T-helper 1 cell treated with Interleukin-12 subunit alpha and Interleukin-12 subunit beta and Interleukin-4 antibody, amounts not matched to agents 30 ng/mL and 1 ng/mL, for 36 hours (primary cell): ENCODE measurements around the gene NUDT4. TPM values are rescaled to one million over a fixed set of nuclear protein-coding genes. Genes with fewer than 3 reads are reported as not detected.

Experiments used
- intact Hi-C: fragments of 100-400 bp; cut with micrococcal nuclease; formaldehyde crosslinking; loops from one replicate; pipeline ENCODE4 v1.15.1; 2024
- total RNA-seq: library from RNA; stranded (reverse); gene quantifications from 2 replicates; pipeline ENCODE4 v1.2.3, GENCODE V29; 2022

Gene NUDT4
- total RNA-seq = 41.0 and 45.3 TPM in 2 replicates

DNA sequence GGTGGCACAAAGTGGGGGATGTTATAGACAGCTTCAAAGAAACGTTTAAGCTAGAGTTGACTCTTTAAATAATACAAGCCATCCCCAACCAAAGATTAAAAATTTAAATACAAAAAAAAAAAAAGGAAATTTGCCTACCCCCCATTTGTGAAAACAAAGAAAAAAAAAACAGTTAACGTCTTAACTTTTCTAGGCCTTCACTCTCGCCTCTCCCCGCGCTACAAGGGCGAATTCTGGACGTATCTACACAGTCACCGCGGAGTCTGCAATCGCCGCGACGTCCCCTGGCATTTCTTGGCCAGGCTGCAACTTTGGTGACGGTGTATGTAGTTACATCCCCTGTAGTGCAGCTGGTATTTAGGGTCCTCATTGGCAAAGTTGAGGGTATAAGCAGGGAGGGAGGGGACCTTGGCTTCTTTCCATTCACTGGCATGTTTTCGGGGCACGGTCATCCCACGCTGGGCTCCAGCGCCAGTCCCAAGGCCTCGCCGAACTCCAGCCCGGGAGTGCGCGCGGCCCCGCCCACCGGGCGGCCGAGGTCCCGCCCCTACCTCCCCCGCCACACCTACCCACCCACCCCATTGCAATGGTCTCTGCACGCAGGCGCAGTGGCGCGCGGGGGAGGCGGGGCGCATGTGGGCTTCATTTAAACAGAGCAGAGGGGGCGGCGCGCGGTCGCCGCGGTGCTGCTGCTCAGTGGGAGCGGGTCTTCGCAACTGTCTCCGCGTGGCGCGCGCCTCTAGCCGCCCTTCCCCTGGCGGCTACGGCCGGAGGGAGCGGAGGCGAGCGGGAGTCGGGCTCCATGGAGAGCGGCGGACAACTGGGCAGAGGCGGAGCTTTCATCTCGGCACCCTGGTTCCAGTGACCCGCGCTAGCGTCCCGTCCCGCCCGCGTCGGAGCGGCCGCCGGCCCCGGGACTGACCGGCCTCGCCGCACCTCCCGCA lies at the start of gene NUDT4:
TSS of gene NUDT4 (plus strand) at position 674 of the 944 bp plus-strand sequence. CDS start 398 bp downstream, outside the sequence.
- intact Hi-C loops = loop anchor here (1.0 to 10.0 kb wide), 16 partner anchors 19 to 1839 kb away; partner anchors contain the start of genes CEP83, CRADD, EEA1 and FGD6

DNA sequence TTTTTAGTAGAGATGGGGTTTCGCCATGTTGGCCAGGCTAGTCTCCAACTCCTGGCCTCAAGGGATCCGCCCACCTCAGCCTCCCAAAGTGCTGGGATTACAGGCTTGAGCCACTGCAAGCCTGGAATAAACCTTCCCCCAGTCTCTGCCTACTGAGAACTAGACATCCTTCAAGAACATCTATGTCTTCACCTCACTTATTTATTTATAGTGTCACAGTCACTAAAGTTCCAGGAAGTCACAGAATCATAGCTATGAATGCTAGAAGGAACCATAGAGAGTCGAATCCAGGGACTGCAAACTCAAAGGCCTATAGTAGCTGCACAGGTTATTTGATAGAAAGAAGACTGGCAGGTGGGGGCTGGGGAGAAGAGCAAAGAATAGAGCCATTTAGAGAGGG lies 44.7 kb upstream of the NUDT4 start:
- intact Hi-C loops = no loop called here

DNA sequence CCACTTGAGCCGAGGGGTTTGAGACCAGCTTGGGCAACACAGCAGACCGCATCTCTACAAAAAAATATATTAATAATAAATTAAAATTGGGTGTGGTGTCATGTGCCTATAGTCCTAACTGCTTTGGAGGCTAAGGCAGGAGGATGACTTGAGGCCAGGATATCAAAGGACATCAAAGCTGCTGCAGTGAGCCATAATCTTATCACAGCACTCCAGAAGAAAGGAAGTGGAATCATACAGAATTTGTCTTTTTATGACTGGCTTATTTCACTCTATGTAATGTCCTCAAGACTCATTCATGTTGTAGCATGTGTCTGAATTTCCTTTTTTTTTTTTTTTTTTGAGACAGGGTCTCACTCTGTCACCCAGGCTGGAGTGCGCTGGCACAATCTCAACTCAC lies 43.9 kb upstream of the NUDT4 start:
- intact Hi-C loops = no loop called here

DNA sequence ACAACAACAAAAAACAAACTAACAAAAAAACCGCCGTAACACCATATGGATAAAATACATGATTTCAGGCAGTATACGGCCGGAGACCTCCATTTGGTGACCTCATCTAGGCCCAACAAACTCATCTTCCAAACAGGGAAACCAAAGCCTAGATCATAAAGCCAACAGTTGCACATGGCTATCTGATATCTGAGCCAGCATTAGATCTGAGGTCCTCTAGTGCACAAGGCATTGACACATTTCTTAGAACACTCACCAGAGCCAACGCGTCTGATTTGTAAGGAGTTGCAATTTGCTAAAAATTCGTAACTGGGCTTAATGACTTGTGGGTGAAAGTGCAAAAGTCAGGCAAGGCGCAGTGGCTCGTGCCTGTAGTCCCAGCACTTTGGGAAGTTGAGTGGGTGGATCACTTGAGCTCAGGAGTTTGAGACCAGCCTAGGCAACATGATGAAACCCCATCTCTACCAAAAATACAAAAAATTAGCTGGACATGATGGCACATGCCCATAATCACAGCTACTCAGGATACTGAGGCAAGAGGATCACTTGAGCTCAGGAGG lies 42.0 kb upstream of the NUDT4 start:
- intact Hi-C loops = no loop called here

DNA sequence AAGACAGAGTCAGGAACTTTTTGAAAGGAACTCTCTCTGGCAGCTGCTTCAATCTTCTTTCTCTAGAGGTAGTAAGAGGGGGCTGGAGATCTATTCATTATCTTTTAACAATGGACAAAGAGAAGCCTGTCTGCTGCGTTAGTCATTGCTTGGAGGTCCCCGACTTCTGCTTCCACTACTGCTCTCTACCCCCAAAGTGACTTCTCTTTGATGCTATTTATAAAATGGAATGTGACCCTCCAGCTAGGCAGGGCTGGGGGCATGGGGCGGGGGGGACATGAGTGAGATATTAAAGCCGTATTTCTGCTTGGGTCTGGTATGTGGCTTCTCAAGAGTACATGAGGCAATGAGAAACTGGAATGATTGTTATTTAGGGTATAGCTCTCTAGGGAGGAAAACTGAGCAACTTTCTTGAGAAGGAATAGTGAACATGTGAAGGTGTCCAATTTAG lies 41.4 kb upstream of the NUDT4 start:
- intact Hi-C loops = no loop called here

DNA sequence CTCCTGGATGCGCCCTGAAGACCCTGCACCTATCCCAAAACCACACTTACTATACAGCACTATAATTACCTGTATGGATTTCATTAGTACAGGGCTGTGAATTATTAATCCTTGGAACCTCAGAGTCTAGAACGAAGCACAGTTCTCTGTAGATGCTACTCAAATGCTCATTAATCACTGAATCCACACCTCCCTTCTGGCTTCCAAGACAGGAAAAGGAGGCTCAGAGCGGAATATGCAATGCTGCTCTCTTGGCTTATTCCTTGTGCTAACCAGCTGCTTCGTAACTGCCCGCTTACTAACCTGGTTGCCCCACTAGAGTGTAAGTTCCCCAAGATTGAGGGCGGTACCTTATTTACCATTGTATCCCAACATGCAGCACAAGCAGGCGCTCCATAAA lies 39.1 kb upstream of the NUDT4 start:
- intact Hi-C loops = no loop called here

DNA sequence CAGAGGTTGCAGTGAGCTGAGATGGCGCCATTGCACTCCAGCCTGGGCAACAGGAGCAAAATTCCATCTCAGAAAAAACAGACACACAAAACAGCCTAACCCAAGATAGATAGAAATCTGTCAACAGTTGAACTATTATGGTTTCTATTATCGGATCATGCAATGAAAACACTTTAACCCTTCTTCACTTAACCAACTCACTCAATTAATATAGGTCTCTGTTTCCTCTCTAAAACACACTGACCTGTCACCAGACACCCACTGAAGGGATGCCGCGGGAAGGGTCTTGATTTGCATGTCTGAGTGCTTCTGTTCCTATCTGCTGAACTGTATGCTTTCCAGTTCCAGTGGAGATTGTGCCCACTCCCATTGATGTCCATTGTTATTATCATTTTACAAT lies 38.0 kb upstream of the NUDT4 start:
- intact Hi-C loops = no loop called here

DNA sequence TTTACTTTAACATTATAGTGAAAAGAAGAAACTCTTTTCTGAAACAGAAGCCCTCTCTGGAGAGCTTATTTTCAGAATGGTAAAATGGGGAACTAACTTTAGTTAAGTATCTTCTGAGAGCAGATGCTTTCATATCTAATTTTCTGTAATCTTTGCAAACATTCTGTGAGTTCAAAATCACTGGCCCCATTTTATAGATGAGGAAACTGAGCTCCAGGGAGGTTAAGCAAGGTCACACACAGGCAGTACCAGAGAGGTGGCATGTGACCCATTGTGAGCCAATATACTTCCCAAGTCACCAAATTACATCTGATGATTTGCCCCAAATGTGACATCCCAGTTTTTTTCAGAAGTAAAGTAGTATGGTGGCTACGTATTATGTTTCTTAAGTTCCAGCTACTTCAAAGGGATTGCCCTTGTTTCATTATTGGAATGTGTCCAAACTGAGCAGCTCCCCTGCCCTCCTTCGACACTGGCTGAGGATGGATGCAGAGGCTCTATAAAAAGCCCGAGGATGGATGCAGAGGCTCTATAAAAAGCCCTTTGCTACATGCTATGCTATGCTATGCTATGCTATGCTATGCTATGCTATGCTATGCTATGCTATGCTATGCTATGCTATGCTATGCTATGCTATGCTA lies 36.2 kb upstream of the NUDT4 start:
- intact Hi-C loops = no loop called here

DNA sequence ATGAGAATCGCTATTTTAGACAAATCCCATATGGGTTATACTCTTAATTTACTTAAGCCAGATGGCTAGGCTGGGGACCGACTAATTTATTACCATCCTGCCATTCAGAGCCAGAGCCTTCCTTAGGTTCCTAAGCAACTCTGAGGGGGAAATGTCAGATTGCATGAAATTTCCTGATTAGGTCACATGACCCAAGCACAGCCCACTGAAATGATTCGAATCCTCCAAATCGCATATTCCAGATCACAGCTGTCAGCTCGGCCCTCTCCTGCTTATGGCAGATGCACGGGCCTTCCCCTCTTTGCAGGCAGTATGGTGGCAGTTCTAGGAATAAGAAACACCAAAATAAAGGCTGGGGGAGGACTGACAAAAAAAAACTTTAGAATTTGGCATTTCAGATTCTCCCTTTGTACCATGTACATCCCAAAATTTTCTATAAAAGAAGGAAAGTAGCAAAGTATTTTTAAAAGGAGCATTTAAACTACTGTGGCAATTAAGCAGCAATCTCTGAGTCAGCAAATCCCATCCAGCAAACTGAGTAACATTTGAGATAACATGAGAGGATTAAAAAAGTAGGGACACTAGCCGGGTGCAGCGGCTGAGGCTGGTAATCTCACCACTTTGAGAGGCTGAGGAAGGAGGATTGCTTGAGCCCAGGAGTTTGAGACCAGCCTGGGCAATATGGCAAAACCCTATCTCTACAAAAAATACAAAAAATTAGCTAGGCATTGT lies 30.5 kb upstream of the NUDT4 start:
- intact Hi-C loops = no loop called here

DNA sequence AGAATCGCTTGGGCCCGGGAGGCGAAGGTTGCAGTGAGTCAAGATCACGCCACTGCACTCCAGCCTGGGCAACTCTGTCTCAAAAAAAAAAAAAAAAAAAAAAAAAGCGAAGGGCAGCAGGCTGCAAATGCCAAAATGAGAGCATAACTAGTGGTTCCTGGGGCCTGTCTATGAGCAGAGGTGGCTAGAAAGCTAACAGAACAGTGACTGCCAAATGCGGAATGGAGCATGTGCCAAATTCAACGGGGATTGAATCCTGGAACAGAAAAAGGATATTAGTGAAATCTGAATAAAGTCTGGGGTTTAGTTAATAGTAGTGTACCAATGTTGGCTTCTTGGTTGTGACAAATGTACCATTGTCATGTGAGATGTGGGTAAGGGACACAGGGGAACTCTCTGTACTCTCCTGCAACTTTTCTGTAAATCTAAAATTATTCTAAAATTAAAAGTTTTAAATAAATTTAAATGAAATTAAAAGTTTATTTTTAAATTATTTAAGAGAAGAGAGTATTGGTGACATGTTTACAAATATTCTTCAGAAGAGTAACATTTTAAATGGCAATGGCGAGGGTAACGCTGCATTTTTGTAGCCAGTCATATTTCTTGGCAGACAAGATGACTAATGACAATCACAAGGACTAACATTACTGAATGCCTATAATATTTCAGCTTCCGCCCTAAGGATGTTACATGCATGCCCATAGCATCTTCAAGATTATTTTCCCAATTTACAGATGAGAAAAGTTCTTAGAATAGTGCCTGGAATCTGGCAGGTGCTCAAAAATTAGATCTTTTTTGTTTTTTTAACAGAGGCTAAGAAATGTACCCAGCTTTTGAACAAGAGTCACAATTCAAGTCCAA lies 28.9 kb upstream of the NUDT4 start:
- intact Hi-C loops = no loop called here

DNA sequence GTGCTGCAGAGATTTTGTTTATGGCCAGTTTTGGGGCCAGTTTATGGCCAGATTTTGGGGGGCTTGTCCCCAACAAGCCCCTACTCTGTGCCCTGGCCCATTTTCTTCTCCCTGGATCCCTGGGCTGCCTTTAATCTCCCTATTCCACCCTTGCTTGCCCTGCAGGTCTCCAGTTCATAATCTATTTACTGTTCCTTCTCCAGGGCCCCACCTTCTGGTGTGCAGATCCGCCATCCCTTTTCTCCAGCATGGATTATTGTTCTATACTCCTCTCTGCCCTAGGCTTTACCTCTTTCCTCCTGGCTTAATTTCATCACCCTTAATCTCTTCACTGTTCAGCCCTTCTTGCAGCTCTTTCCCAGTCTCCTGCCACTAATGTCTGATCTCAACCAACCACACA lies 26.0 kb upstream of the NUDT4 start:
- intact Hi-C loops = no loop called here

DNA sequence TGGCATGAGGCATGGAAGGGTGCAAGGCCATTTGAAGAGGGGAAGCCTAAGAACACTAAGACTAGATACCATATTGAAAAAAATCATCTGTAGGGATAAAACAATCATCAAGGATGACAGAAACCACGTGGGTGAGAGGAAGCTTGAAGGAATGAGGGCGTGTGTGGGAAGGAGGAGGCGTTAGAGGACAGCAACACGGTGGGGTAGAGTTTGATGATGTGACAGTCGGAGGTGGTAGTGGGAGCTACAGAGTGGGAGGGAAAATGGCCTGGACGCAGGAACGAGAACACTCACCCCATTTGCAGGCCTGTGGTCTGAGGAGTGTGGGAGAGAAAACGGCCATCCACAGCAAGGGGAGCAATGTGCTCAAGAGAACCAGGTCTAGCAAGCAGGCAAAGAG lies 25.4 kb upstream of the NUDT4 start:
- intact Hi-C loops = no loop called here

DNA sequence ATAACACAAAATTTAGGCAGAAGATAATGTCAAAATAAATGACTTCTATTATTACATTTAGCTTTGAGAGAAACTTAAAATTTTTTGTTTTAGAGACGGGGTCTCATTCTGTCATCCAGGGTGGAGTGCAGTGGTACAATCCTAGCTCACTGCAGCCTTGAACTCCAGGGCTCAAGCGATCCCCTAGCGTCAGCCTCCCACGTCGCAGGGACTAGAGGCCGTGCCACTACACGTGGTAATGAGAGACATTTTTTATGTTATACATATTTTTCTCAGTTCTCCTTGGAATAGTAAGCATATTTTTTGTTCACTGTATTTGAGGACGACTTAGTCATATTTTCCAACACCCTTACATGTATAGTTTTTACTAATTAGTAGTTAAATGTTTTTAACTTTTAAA lies 21.5 kb upstream of the NUDT4 start:
- intact Hi-C loops = no loop called here

DNA sequence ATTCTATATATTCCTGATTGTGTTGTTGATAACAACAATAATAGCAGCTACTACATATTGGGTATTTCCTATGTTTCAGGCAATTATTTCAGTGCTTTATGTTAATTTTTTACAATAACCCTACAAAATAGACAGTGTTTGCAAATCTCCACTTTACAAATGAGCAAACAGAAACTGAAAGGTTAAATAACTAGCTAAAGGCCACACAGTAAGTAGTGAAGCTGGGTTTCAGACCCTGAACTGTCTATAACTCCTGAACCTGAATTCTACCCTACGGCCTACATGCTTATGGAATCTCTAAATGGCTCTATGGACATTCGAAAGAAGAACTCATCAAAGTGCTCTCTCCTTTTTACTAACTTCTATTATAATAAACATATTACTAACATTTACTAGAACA lies 19.7 kb upstream of the NUDT4 start:
- intact Hi-C loops = no loop called here

DNA sequence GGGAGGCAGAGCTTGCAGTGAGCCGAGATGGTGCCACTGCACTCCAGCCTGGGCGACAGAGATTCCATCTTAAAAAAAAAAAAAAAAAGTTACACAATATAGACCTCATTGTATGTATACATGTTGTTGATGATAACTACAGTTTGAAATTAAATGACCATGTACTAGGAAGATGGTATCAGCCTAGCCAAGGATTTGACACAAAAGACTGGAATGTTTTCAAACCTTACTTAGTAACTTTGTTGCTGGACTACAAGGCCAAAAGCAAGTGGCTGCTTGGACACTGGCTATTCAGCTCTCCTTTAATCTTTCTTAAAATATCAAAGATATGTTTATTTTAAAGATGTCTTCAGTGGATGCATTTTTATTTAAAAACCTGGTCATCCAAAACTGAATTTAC lies 18.9 kb upstream of the NUDT4 start:
- intact Hi-C loops = no loop called here

DNA sequence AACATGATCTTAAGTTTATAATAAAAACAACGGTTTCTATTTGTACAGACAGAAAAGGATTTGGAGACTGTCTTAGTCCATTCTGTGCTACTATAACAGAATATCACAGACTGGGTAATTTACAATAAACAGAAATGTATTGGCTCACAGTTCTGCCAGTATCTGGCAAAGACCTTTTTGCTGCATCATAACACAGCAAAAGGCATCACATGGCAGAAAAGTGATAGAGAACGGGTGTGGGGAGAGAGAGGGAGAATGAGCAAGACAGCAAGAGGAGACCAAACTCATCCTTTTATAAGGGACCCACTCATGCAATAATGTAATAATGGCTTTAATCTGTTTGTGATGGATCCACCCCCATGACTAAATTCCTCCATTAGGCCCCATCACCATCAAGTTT lies 17.0 kb upstream of the NUDT4 start:
- intact Hi-C loops = no loop called here

DNA sequence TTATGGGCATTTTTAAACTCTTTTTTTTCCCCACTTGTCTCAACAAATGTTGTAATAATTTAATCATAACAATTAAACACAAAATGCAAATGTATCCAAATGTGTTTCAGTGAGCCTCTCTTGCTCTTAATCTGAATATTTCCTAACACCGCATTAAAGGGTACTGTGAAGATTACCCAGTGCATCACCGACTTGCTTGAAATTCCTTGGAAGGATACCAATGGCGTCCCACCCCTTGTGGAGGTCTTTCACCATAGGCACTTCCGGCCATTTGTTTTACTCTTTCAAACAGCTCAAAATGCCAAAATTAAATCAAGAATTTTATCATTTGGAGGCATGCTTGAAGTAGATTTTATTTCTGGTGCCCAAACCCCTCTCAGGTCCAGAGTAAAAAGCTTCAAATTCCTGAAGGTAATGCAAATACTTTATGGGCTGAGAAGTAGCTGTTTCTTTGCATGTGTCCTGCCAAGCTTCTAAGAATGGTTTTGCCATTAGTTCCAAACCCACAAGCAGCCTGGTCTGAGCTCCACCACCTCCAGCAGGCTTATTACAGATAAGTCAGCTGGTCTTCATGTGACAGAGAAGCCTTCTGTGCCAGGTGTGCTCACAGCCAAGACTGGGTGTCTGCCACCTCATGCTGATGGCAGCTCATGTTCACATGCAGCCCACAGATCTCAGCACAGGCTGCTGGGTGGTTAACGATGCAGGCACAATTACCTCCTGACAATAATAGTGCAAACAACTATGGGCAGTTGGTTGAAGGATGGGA lies 16.4 kb upstream of the NUDT4 start:
- intact Hi-C loops = no loop called here

DNA sequence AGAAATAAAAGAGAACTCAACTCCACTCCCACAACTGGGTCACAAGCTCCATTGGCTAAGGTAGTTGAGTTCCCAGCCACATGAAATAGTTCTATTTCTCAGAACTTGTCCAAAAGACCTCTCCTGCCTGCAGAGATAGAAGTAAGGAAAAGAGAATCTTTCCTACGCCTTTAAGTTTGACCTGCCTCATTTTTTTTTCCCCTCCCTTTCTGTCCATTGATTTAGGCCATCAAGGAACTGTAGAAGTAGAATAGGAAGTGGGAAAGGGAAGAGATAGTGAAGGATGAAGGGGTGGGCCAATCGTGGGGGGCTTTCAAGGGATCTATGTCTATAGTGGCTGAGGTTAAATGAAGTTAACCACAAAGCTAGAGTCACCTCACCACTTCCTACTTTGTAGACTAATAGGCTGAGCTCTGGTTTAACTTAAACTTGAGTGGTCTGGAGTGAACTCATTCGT lies 13.9 kb upstream of the NUDT4 start:
- intact Hi-C loops = no loop called here

DNA sequence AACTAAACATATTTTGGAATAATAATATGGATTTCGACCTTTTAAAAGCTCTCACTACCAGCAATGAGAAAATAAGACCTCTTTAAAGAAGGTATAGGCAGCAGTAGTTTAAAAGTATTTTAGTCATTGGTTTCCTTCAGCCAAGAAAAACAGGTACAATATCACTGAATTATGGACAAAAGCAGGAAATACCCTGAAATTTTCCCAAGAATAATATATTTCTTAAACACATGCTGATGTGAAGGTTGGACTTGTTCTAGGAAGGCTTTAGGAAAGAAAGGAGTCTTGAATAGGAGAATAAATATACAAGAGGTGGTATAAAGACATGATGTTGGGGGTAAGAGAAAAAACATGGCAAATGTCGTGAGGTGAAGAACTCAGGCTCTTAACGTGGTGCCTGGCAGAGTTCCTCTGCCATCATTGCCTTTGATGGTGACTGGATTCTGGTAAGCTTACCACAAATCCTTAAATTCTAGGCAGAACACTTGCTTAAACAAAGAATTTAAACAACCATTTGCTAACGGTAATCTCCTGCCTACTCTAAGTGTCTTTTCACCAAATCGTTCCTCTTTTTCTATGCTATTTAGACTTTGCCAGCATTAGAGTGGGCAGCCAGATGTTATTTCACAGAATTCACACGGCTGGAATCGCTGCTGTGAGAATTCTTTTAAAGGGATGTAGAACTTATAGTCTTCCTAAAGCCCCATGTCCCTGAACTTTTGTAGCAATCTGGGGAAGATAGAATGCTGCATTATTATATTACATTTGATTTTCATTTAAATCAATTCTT lies 11.9 kb upstream of the NUDT4 start:
- intact Hi-C loops = no loop called here
